ENCODE measurements around the gene GALNT2. TPM values are rescaled to one million over a fixed set of nuclear protein-coding genes. Genes with fewer than 3 reads are reported as not detected.

GALNT2 gene
- total RNA-seq, 3 donors from 2014 or later, result 29.5 to 59.1 (median 55.2) TPM

DNA sequence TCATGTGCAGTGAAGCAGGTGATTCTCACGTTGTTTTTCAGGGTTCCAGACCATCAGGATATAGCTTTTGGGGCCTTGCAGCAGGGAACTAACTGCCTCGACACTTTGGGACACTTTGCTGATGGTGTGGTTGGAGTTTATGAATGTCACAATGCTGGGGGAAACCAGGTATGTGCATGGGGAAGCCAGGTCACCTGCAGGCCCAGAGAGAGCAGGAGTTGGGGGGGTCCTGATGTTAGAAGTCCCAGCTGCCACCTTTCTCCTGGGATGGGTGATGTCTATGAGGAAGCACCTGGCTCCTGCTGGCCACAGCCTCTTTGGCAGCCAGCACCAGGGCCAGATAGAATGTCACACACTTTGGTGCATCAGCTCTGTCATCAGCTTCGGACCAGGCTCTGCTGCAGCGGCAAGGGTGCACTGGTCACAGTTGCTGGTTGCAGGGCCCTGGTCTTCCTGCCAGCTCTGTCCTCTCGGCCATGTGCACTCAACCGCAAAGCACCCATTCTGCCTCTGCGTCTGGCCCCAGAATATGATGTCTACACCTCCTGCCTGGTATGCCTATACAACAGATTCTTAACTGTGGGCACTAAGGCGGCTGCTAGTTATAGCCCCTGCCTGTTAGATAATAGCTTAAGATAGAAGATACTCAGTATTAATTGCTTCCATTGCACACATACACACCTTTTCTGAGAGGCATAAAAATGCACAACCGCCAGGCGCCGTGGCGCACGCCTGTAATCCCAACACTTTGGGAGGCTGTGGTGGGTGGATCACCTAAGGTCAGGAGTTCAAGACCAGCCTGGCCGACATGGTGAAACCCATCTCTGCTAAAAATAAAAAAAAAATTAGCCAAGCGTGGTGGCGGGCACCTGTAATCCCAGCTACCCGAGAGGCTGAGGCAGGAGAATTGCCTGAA, 198.4 kb downstream of the GALNT2 start:
- peaks cover 22% of the 10 kb centered on the region for H3K4me1 ChIP-seq (ENCODE audit: low read depth)
- H3K9me3 ChIP-seq, result no peaks in the 10 kb centered on the region
- TF ChIP-seq, protein P1, sequence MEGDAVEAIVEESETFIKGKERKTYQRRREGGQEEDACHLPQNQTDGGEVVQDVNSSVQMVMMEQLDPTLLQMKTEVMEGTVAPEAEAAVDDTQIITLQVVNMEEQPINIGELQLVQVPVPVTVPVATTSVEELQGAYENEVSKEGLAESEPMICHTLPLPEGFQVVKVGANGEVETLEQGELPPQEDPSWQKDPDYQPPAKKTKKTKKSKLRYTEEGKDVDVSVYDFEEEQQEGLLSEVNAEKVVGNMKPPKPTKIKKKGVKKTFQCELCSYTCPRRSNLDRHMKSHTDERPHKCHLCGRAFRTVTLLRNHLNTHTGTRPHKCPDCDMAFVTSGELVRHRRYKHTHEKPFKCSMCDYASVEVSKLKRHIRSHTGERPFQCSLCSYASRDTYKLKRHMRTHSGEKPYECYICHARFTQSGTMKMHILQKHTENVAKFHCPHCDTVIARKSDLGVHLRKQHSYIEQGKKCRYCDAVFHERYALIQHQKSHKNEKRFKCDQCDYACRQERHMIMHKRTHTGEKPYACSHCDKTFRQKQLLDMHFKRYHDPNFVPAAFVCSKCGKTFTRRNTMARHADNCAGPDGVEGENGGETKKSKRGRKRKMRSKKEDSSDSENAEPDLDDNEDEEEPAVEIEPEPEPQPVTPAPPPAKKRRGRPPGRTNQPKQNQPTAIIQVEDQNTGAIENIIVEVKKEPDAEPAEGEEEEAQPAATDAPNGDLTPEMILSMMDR (IDR thresholded peaks at IDR 0.05), result no peak
- H3K4me3 ChIP-seq, result no peak overlapping the region
- H3K36me3 ChIP-seq (ENCODE audit: low read depth), result no peaks in the 10 kb centered on the region
- ATAC-seq (no peak), DNase-seq (no peak)
- intact Hi-C loops (cut with DNase I, micrococcal nuclease), result no loop called here

DNA sequence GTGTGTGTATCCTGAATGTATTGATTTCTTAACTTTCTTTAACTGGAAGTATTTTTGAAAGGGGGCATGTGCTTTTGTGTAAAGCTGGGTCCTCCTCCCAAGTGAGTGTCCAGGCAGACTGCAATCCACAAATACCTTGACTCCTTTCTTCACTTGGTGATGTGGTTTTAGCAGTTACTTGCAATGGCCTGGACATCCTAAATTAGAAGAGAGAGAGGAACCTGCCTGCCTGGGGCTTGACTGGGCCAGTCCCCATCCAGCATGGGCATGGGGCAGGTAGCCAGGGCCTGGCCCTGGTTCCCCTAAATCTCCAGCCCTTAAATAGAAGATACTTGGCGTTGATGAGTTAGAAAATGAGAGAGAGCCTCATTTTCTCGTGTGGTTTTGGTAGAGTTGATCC, 199.4 kb downstream of the GALNT2 start:
- Histone ChIP-seq H3K4me3 (no peak overlapping the region), H3K9me3 (no peaks in the 10 kb centered on the region), H3K4me1 (ENCODE audit: low read depth) (peaks cover 25% of the 10 kb centered on the region), H3K36me3 (ENCODE audit: low read depth) (no peaks in the 10 kb centered on the region)
- ATAC-seq, result no peak
- TF ChIP-seq, protein P1 (IDR thresholded peaks at IDR 0.05), result no peak
- DNase-seq, result no peak
- intact Hi-C loops (cut with DNase I, micrococcal nuclease), result no loop called here

DNA sequence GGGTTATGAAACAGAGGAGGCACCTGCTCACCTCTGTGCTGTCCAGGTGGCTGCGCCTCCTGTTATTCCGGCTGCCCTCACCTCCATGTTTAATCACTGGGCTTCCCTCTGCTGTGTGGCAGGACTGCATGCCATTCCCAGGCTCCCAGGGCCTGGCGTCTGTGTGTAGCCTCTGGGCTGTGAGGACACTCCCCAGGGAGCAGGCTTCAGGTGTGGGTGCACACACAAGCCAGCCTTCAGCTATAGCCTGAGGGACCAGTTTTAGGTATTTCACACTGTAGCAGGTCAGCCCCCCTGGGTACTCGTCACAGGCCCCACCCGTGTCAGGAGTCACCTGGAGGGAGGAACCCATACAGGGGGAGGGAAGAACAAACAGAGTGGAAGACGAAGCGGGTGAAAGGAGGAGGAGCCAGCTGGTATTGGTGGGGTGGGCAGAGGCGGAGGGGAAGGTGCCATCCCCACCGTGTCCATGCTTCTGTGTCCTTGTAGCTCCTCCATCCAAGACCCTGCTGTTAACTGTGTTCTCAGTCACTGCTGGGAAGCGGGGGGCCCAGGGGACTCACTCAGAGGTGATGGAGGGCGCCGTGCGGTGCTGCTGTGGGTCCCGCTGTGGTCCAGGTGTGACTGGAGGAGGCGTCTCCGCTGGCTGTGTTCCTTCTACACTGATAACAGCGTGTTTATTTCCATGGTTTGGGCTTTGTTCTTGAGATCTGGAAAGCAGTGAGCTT, 200.5 kb downstream of the GALNT2 start:
- no peak overlapping the region for H3K4me3 ChIP-seq
- ATAC-seq (peak; percentile 1), DNase-seq (peak in 1 of 3 donors; percentile 40)
- no peaks in the 10 kb centered on the region for H3K36me3 ChIP-seq (ENCODE audit: low read depth)
- TF ChIP-seq, protein P1 (IDR thresholded peaks at IDR 0.05), result no peak
- H3K4me1 ChIP-seq (ENCODE audit: low read depth), result peaks cover 25% of the 10 kb centered on the region
- intact Hi-C loops (cut with DNase I, micrococcal nuclease), result no loop called here
- H3K9me3 ChIP-seq, result no peaks in the 10 kb centered on the region

DNA sequence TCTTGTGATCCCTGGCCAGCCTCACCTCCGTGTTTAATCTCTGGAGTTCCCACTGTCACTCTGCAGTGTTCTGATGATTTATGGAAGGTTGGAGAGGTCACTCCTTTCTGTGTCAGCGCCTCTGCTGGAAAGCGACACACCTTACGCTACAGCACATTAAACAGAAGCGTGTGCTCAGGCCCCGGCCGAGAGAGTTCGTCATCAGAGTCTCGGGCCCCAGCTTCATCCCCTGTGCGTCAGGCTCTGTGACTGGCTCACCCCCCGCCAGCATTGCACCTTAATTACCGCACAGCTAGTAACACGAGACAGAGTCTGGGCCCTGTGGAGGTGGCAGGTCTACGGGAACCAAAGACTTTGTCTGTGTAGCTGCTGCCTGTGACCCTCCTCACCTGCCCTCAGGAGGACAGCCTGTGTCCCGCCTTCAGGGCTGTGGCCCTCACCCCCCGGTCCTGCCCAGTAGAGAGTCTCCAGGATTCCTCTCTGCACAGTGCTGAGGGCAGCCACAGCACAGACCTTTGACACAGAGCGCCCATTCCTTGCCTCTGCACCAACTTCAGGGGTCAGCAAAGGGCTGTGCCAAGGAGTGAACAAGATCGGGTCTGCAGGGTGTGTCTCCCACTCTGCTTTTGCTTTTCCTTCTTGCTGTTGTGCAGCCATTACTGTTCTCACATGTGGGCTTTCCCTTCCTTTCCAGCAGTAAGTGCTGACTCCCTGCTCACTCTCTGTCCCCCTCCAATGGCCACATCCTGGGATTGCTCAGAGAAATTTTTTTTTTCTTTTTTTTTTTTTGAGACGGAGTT, 201.5 kb downstream of the GALNT2 start:
- peak; percentile 69 to 75 (median 72) for DNase-seq
- Histone ChIP-seq H3K4me3 (no peak overlapping the region), H3K36me3 (ENCODE audit: low read depth) (no peaks in the 10 kb centered on the region)

DNA sequence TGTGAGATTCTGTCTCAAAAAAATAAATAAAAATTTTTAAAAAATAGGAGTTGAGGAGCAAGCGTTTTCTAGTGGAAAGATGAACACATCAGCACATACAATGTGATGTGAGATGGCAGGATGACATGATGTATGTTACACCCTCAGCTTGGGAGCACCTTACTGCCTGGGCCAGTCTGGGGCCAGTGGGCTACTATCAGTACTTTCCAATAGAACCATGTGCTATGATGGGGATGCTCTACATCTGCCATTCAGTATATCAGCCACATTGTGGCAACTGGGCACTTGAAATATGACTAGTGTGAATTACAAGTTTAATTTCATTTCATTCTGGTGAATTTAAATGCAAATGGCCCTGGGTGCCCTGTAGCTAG, 203.1 kb downstream of the GALNT2 start:
- H3K9me3 ChIP-seq, result no peaks in the 10 kb centered on the region
- intact Hi-C loops (cut with DNase I, micrococcal nuclease), result no loop called here
- H3K4me1 ChIP-seq (ENCODE audit: low read depth), result peaks cover 25% of the 10 kb centered on the region
- no peak overlapping the region for H3K4me3 ChIP-seq
- H3K36me3 ChIP-seq (ENCODE audit: low read depth), result no peaks in the 10 kb centered on the region
- TF ChIP-seq, protein P1 (IDR thresholded peaks at IDR 0.05), result no peak
- ATAC-seq (no peak), DNase-seq (no peak)

More for the DNA sequence above, 201.5 kb downstream of the GALNT2 start:
- H3K4me1 ChIP-seq (ENCODE audit: low read depth), result peaks cover 25% of the 10 kb centered on the region
- no peaks in the 10 kb centered on the region for H3K9me3 ChIP-seq
- ATAC-seq, result peak; percentile 94
- TF ChIP-seq, protein P1 (IDR thresholded peaks at IDR 0.05), result peak; percentile 39
- intact Hi-C loops (cut with DNase I, micrococcal nuclease), result no loop called here

Data from mucosa of descending colon (tissue), 3 donors.